DOHH2 (cell line): ENCODE results near the gene PHKA2.

Experiments
- CTCF ChIP-seq: fragments of 200-600 bp; sonication (generic); IDR thresholded peaks from one replicate; pipeline ENCODE4 v1.5.1; 2014; ENCODE audit warnings: antibody characterized with exemption, mild to moderate bottlenecking, low read depth, low read length; ENCODE audit not compliant: poor library complexity, severe bottlenecking
- EZH2phosphoT487 ChIP-seq: fragments of 200-600 bp; sonication (generic); IDR thresholded peaks from 2 replicates; pipeline ENCODE4 v1.6.1; 2017; ENCODE audit warnings: borderline replicate concordance, mild to moderate bottlenecking, antibody characterized with exemption, low read length, moderate library complexity, mixed read lengths

- no peak for TF ChIP-seq CTCF
- no peak for TF ChIP-seq EZH2phosphoT487
Observed at GRCh38 chrX:18900401-18900976, 83.4 kb downstream of the PHKA2 start.
